Measurements from ENCODE around the gene DCAF11. TPM values are rescaled to one million over a fixed set of nuclear protein-coding genes. Genes with fewer than 3 reads are reported as not detected.
A peak's percentile ranks its signal among the peaks of the same experiment; 100 is the strongest.

Gene DCAF11
- total and polyA plus RNA-seq, 2 of the 13 experiments (the other 11 are each of a cell fraction or from before 2014, with no cell fraction given), result 150 to 257 TPM

GRCh38 chr14:24096545-24097181 lies 17.9 kb upstream of the DCAF11 start (continued):
- TF ChIP-seq, protein P1, sequence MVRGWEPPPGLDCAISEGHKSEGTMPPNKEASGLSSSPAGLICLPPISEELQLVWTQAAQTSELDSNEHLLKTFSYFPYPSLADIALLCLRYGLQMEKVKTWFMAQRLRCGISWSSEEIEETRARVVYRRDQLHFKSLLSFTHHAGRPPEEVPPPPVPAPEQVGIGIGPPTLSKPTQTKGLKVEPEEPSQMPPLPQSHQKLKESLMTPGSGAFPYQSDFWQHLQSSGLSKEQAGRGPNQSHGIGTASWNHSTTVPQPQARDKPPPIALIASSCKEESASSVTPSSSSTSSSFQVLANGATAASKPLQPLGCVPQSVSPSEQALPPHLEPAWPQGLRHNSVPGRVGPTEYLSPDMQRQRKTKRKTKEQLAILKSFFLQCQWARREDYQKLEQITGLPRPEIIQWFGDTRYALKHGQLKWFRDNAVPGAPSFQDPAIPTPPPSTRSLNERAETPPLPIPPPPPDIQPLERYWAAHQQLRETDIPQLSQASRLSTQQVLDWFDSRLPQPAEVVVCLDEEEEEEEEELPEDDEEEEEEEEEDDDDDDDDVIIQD (CRISPR knock-in tag; IDR thresholded peaks at IDR 0.05; ENCODE audit: low read depth), result no peak
- TF ChIP-seq IRX3 (CRISPR knock-in tag; IDR thresholded peaks at IDR 0.05; ENCODE audit: borderline replicate concordance, low read depth) (no peak; the same call in 1 of the 2 replicates), ELF4 (CRISPR knock-in tag; IDR thresholded peaks at IDR 0.05; ENCODE audit: borderline replicate concordance) (no peak), ZMYM4 (CRISPR knock-in tag; IDR thresholded peaks at IDR 0.05) (no peak), SSRP1 (CRISPR knock-in tag; IDR thresholded peaks at IDR 0.05) (peak; percentile 97), GATA4 (IDR thresholded peaks at IDR 0.05; ENCODE audit: borderline replicate concordance, low read depth) (no peak), ZNF746 (CRISPR knock-in tag; IDR thresholded peaks at IDR 0.05) (no peak), HNRNPUL1 (IDR thresholded peaks at IDR 0.05; ENCODE audit: low read depth, low read length) (no peak), ZFP90 (CRISPR knock-in tag; IDR thresholded peaks at IDR 0.05; ENCODE audit: borderline replicate concordance) (no peak), POLR2G (IDR thresholded peaks at IDR 0.05; ENCODE audit: low read depth, low read length) (peak; percentile 80), PTBP1 (IDR thresholded peaks at IDR 0.05; ENCODE audit: low read depth, low read length, poor library complexity, severe bottlenecking) (no peak), SIN3A (IDR thresholded peaks at IDR 0.05; ENCODE audit: borderline replicate concordance, low read depth, low read length) (no peak), ZNF121 (CRISPR knock-in tag; IDR thresholded peaks at IDR 0.05) (no peak), PAWR (CRISPR knock-in tag; IDR thresholded peaks at IDR 0.05; ENCODE audit: borderline replicate concordance) (no peak), ZMYM2 (CRISPR knock-in tag; IDR thresholded peaks at IDR 0.05) (no peak), NR3C1 (CRISPR knock-in tag; IDR thresholded peaks at IDR 0.05) (no peak), ZSCAN22 (CRISPR knock-in tag; IDR thresholded peaks at IDR 0.05) (no peak), ADNP (CRISPR knock-in tag; IDR thresholded peaks at IDR 0.05) (no peak), ZBTB20 (CRISPR knock-in tag; IDR thresholded peaks at IDR 0.05; ENCODE audit: borderline replicate concordance, low read depth) (no peak; the same call in none of the 2 replicates), FIP1L1 (IDR thresholded peaks at IDR 0.05; ENCODE audit: borderline replicate concordance, insufficient read depth, low read depth, low read length) (no peak), MLLT10 (CRISPR knock-in tag; IDR thresholded peaks at IDR 0.05) (no peak), PREB (CRISPR knock-in tag; IDR thresholded peaks at IDR 0.05) (no peak), SMAD9 (CRISPR knock-in tag; IDR thresholded peaks at IDR 0.05) (no peak), ZNF629 (CRISPR knock-in tag; conservative IDR thresholded peaks at IDR 0.05) (no peak)
- TF ChIP-seq, protein P2, sequence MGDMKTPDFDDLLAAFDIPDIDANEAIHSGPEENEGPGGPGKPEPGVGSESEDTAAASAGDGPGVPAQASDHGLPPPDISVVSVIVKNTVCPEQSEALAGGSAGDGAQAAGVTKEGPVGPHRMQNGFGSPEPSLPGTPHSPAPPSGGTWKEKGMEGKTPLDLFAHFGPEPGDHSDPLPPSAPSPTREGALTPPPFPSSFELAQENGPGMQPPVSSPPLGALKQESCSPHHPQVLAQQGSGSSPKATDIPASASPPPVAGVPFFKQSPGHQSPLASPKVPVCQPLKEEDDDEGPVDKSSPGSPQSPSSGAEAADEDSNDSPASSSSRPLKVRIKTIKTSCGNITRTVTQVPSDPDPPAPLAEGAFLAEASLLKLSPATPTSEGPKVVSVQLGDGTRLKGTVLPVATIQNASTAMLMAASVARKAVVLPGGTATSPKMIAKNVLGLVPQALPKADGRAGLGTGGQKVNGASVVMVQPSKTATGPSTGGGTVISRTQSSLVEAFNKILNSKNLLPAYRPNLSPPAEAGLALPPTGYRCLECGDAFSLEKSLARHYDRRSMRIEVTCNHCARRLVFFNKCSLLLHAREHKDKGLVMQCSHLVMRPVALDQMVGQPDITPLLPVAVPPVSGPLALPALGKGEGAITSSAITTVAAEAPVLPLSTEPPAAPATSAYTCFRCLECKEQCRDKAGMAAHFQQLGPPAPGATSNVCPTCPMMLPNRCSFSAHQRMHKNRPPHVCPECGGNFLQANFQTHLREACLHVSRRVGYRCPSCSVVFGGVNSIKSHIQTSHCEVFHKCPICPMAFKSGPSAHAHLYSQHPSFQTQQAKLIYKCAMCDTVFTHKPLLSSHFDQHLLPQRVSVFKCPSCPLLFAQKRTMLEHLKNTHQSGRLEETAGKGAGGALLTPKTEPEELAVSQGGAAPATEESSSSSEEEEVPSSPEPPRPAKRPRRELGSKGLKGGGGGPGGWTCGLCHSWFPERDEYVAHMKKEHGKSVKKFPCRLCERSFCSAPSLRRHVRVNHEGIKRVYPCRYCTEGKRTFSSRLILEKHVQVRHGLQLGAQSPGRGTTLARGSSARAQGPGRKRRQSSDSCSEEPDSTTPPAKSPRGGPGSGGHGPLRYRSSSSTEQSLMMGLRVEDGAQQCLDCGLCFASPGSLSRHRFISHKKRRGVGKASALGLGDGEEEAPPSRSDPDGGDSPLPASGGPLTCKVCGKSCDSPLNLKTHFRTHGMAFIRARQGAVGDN (CRISPR knock-in tag; IDR thresholded peaks at IDR 0.05), result peak; percentile 43; the same call in 1 of the 2 replicates
